ENCODE results near the gene CMTM5.

Gene CMTM5

DNA sequence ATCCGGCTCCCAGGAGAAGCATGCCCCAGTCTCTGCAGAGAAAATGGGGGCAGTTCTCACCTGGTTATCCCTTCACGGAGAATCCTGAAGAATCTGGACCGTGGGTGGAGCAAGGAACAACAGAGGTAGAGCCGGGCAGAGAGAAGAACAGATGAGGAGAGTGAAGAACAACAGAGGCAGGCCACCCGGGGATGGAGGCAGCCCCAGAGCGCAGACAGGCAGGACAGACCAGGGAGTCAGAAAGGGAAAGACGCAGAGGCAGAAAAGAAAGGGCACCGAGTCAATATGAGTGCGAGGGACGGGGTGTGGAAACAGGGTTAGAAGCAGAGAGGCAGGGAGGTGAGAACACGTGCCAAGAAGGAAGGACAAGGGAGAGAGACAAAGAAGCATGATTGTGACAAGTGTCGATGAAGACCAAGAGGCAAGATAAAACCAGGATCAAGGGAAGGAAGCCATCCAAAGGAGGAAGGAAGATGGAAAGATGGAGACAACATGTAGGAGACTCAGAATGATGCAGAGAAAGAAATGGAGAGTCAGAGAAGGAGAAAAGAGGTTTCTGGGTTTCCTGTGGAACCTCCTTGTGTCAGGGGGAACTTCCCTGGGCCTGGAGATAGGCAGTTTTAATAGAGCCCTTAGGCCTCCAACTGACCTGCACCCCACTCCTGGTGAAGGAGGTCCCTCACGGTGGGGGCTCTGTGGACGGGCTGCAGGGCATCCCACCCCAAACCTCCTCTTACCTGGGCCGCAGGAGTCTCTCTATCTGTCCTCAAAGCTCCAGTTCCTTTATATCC, 30.9 kb downstream of the CMTM5 start, which contains the start of gene MYH6:
MYH6 (minus strand) TSS at position 758 of the 791 bp plus-strand sequence. CDS start 1,050 bp downstream, outside the sequence.
- TF ChIP-seq, protein P1, sequence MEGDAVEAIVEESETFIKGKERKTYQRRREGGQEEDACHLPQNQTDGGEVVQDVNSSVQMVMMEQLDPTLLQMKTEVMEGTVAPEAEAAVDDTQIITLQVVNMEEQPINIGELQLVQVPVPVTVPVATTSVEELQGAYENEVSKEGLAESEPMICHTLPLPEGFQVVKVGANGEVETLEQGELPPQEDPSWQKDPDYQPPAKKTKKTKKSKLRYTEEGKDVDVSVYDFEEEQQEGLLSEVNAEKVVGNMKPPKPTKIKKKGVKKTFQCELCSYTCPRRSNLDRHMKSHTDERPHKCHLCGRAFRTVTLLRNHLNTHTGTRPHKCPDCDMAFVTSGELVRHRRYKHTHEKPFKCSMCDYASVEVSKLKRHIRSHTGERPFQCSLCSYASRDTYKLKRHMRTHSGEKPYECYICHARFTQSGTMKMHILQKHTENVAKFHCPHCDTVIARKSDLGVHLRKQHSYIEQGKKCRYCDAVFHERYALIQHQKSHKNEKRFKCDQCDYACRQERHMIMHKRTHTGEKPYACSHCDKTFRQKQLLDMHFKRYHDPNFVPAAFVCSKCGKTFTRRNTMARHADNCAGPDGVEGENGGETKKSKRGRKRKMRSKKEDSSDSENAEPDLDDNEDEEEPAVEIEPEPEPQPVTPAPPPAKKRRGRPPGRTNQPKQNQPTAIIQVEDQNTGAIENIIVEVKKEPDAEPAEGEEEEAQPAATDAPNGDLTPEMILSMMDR (IDR thresholded peaks at IDR 0.05; ENCODE audit: low read depth, low read length): no peak
- H3K4me3 ChIP-seq (replicated peaks in 1 of 2; ENCODE audit: low read depth in 2 of 2, low read length in 2 of 2): no peak within 1 kb of the TSS
- DNase-seq (ENCODE audit: low read depth in 2 of 2): no peak

DNA sequence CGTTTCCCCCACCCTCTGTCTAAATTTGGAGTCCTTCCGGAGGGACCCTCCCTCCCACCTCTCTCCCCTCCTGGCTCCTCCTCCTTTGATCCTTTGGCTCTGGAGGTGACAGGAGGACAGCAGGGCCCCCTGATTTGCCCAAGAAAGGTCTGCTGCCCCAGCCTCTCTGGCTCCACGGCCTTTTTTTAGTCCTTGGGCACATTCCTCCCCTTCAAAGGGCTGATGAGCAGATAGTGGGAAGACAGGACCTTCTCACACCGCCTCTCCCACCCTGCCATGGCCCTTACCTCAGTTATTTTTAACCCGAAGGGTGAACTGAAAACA, 31.4 kb downstream of the CMTM5 start:
- no peak overlapping the region for H3K4me3 ChIP-seq (replicated peaks in 1 of 2; ENCODE audit: low read depth in 2 of 2, low read length in 2 of 2)
- TF ChIP-seq, protein P1 (IDR thresholded peaks at IDR 0.05; ENCODE audit: low read depth, low read length): no peak
- no peak for DNase-seq (ENCODE audit: low read depth in 2 of 2)

DNA sequence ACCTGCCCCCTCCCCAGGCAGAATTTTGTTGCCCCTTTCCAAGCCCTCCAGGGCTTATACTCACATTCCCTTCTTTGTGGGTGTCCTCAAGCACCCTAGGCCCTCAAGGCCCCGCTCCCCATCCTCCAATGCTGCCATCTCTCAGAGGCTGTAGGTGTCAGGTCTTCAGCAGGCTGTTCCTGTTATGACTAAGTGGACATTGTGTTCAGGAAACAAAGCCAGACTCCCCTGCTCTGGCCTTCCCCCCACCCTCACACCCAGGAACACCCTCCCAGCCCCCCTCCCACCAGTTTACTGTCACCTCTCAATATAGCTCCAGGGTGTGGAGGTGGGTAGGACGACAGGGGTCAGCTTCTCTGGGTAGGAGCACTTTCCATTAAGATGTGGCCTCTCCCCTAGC, 32.6 kb downstream of the CMTM5 start:
- H3K4me3 ChIP-seq (replicated peaks in 1 of 2; ENCODE audit: low read depth in 2 of 2, low read length in 2 of 2): no peak overlapping the region
- DNase-seq (ENCODE audit: low read depth in 2 of 2): no peak
- TF ChIP-seq, protein P1 (IDR thresholded peaks at IDR 0.05; ENCODE audit: low read depth, low read length): no peak

DNA sequence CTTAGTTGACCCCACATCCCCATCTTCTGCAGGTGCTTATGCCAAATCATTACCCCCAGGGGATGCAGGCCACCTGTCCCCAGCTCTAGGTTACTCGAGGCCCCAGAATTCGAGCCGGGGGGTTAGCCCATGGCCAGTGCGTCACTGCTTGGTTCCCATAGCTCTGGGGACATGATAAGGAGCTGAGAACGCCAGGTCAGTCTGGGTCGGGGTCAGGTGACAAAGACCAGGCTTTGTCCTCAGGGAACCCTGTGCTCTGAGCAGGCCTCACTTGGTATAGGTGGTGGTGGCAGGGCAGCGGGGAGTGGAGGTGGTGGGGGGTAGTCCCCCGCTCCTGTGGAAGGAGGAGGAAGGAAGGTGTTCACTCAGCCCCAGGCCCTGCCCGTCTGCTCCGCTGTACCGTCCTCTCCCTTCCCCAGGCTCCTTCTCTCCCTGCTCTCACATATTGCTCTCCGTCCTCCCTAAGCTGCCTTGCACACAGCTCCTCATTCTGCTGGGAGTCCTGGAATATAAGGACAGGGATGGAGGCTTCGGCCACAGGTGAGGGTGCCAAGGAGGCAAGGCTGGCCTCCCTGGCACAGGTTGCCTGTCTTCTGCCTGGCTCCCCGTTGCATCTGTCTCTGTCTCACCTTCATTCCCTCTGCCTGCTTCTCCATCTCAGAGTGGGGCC, 33.3 kb downstream of the CMTM5 start:
- no peak for DNase-seq (ENCODE audit: low read depth in 2 of 2)
- no peak overlapping the region for H3K4me3 ChIP-seq (replicated peaks in 1 of 2; ENCODE audit: low read depth in 2 of 2, low read length in 2 of 2)
- TF ChIP-seq, protein P1 (IDR thresholded peaks at IDR 0.05; ENCODE audit: low read depth, low read length): no peak

DNA sequence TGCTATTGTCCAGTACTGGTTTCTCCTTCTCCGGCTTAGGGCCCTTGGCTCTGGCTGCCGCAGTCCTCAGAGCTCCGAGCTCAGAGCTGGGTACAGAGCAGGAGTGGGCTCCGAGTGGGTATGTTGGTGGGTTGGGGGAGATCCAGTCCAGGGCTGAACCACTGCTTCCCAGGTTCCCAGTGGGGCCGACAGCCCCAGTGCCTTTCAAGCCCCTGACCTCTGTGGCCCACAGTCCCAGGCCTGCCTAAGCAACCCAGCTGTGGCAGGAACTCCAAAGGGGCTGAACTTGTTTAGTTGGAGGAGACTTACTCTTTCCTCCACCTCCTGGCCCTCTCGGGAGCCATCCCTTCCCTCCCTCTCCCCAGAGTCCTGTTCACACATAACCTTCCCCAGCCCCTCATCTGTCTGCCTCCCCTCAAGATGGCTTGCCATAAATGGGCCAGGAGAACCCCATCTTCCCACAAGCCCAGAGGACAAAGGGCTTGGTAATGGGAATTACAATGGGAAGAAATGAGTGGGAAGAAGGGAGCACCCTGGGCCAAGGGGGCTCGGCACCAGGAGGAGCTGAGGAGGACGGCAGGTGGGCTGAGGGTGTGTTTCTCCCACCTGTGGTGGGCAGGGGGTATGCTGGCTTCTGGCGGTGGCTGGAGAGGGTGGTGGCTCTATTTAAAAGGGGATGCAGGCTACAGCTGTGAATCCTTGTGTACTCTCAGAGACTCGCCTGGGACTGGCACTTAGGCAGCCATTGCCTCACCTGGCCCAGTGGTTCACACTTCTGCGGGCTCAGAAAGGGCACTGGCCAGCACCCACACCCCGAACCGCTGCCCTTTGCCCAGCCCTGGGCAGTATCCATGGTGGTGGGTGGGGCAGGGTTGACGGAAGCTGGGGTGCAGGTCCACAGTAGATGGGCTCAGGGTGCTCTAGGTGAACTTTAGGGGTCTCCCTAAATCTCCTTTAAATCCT, 35.0 kb downstream of the CMTM5 start:
- no peak overlapping the region for H3K4me3 ChIP-seq (replicated peaks in 1 of 2; ENCODE audit: low read depth in 2 of 2, low read length in 2 of 2)
- TF ChIP-seq, protein P1 (IDR thresholded peaks at IDR 0.05; ENCODE audit: low read depth, low read length): no peak
- no peak for DNase-seq (ENCODE audit: low read depth in 2 of 2)

DNA sequence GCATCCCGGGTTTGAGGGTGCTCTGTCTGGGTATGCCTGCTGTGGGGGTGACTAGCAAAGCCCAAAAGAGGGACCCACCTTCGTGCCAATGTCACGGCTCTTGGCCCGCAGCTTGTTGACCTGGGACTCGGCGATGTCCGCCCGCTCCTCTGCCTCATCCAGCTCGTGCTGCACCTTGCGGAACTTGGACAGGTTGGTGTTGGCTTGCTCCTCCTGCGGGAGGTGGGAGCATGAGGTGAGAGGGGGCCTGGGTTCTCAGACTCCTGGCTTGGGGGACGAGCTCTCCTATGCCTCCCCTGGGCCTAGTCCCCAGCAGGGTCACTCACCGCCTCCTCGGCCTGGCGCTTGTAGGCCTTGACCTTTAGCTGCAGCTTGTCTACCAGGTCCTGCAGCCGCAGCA, 36.8 kb downstream of the CMTM5 start:
- H3K4me3 ChIP-seq (replicated peaks in 1 of 2; ENCODE audit: low read depth in 2 of 2, low read length in 2 of 2): no peak overlapping the region
- TF ChIP-seq, protein P1 (IDR thresholded peaks at IDR 0.05; ENCODE audit: low read depth, low read length): no peak
- DNase-seq (ENCODE audit: low read depth in 2 of 2): no peak

Data from cardiac fibroblast (primary cell).